GM21360 (cell line): Measurements from ENCODE around the gene AGR2.
"Not testable (repeated sequence)": the region's sequence is repeated elsewhere in the genome, so short reads cannot be mapped to it uniquely, and the experiment has no call there.

ENCODE experiments used
- ATAC-seq: cut with Tn5 transposase; IDR thresholded peaks from one replicate; pipeline ENCODE4 v1.9.1; 2021; ENCODE audit warnings: mild to moderate bottlenecking, moderate library complexity; ENCODE audit not compliant: unreplicated experiment

The AGR2 gene

DNA sequence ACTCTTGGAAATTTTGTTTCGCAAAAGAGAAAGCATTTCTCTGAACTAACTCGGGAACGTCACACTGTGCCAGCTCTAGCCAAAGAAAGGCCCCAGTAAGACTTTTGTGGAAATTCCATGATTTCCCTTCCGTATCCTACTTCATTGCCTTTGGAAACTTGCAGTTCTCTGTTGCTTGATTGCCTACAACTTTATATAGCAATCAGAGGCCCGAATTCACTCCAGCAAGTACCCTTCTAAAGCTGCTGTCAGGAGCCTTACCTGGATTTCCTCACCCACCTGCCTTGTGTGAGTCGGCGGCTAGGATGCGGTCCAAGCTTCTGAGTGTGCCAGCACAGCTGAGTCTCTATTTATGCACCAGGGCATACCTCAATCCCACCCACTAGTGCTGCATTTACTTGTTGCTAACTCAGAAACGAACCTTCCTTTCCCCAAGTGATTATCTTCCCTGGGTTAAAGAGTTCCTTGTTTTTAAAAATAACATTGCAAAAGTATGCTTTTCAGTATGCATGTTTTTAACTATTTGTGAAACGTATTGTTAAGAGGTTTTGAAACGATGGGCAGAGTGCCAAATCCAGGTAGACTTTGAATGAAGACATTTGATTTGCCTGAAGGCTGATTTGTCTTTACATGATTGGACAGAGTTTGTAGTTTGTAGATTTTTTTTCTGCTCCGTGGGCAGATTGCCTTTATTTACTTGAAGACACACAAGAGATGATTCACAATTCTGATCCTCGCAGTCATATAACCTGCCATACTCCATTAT, at the start of gene AGR2:
Gene AGR2 (minus strand): TSS at position 326 of the 766 bp plus-strand sequence. CDS start 3,203 bp downstream, outside the sequence.
- no peak for ATAC-seq

- ATAC-seq = not testable (repeated sequence)
Measured at GRCh38 chr7:16853189-16853588, 48.4 kb upstream of the AGR2 start.

DNA sequence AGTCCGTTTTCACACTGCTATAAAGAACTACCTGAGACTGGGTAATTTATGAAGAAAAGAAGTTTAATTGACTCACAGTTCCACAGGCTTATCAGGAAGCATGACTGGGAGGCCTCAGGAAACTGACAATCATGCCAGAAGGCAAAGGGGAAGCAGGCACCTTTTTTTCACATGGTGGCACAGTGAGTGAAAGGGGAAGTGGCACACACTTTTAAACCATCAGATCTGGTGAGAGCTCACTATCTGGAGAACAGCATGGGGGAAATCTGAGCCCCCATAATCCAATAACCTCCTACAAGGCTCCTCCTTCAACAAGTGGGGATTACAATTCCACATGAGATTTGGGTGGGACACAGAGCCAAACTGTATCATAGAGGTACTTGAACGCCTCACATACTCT, 47.0 kb upstream of the AGR2 start:
- ATAC-seq = no peak

DNA sequence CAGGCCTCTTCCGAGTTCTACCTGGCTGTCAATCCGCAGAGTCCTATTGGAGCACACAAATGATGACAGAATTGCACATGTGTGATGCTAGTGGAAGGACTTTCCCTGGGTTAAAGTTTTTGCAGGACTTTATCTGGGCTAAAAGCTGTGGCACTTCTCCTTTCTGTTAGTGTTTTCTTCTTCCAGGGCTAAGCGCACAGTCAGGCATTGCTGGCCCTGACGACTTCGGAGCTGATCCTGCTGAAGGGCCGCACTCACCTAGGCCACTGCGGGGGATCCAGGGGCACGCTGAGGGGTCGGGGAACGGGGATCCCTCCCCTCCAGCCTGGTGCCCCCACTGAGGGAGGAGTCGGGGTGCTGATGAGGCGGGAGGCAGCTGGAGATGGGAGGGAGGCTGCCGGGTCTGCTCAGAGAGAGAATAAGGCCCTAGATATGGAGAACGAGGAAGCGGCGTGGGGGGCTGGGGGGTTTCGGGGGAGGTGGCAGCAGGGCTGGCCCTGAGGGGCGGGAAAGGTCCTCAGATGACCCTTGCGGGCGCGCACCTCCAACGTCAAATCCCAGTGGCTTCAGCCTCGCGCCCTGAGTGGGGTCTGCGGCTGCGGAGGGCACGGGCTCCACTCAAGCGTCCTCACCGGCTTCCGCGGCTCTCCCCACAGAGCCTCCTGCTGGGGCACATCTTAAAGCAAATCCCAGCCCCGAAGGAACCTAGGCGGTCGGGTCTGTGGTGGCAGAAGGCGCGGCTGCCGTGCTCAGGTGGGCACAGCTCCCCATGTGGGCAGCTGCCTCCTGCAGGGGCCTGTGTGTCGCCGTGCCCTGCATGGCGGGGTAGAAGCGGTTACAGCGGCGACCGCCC, 46.0 kb upstream of the AGR2 start:
- no peak for ATAC-seq

- ATAC-seq = no peak
Measured at GRCh38 chr7:16849296-16850148, 44.7 kb upstream of the AGR2 start.

GRCh38 chr7:16847381-16847860, 42.6 kb upstream of the AGR2 start:
- ATAC-seq = no peak

- no peak for ATAC-seq
Measured at GRCh38 chr7:16846601-16847165, 41.9 kb upstream of the AGR2 start.

DNA sequence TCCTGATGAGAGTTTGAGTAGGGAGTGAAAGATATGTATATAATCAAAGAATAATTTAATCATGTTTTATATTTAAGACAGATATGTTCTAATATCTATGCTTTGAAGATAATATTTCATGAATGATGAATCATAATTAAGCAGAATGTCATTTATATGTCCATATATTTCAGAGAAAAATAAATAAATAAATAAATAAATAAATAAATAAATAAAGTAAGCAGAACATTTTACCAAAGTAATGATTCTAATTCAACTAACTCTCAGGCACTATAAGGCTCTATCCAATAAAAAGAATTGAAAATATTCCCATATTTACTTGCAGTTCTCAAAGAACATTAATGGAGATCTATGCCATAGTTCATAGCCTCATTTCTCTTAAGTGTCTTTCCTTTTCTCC, 40.9 kb upstream of the AGR2 start:
- no peak for ATAC-seq

DNA sequence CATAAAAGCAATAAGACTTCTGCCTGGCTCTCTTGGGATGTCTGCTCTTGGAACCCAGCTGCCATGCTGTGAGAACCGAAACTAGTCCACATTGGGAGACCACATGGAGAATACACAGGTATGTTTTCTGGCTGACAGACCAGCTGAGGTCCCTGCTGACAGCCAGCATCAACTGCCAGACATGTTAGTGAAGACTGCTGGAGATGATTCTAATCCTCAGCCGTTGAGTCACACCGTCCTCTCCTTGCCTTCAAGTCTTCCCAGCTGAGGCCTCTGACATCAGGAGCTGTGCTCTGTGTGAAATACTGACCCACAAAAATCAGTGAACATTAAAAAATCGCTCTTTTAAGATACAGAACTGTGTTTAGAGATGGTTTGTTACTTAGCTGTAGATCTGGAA, 36.9 kb upstream of the AGR2 start:
- ATAC-seq = no peak

GRCh38 chr7:16840094-16840493, 35.3 kb upstream of the AGR2 start:
- ATAC-seq = no peak

- ATAC-seq = no peak
Measured at GRCh38 chr7:16839646-16840045, 34.8 kb upstream of the AGR2 start.

GRCh38 chr7:16838891-16839290, 34.1 kb upstream of the AGR2 start:
- ATAC-seq = no peak

DNA sequence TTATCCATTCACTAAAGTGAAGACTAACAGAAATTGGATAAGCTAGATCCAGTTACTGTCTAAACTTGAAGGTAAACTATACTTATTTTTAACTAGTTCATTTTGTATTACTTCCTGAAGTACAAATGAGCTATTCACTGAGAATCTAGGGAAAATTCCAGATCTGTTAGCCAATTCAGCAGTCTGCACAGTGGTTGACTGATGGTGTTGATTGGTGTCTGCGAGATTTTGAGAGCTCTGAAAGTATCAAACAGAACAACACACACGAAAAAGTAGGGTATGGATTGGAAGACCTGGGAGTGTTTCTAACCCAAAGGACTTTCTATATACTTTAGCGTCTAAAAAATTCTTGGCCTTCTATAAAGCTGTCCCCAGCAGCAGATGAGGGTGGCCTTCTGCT, 33.6 kb upstream of the AGR2 start:
- ATAC-seq = no peak

GRCh38 chr7:16836481-16836880, 31.7 kb upstream of the AGR2 start:
- ATAC-seq = no peak

DNA sequence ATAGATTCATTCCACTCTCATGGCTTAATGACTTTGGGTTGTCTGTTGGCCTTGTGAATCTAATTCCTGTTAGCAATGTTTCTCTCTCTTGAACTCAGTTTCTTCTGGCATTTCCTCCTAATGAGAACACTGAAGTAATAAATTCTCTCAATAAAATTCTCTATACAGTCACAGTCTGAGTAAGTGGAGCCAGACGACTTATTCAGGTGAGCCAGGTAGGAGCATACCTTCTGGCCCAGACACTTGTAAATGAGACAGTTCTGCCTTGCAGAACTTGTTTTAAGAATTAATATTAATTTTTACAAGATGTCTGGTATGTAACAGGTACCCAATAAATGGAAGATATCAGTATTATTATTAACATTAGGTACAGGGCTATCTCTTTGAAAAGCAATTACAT, 28.6 kb upstream of the AGR2 start:
- ATAC-seq = no peak

DNA sequence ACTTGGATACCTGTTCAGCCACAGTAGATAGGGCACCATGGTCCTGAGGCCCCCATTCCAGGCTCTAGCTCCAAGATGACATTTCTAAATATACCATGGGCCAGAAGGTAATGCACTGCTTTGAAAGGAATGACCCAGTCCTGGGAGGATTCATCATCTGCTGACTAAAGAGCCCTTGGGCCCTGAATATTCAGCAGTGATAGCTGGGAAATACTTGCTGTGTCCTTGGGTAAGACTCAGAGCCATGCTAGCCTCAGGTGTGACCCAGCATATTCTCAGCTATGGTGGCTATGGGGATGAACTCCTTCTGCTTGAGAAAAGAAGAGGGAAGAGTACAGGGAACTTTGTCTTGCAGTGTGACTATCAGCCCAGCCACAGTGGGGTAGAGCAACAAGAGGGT, 21.3 kb upstream of the AGR2 start:
- no peak for ATAC-seq

GRCh38 chr7:16822029-16822428, 17.2 kb upstream of the AGR2 start:
- no peak for ATAC-seq

- ATAC-seq = no peak
Measured at GRCh38 chr7:16818732-16819131, 13.9 kb upstream of the AGR2 start.

- no peak for ATAC-seq
Measured at GRCh38 chr7:16817536-16817935, 12.7 kb upstream of the AGR2 start.

GRCh38 chr7:16816824-16817223, 12.0 kb upstream of the AGR2 start:
- ATAC-seq = no peak

- no peak for ATAC-seq
Measured at GRCh38 chr7:16815001-16815400, 10.2 kb upstream of the AGR2 start.
